Suppressor macrophage treated with lipopolysaccharide for 4 hours (primary cell): ENCODE data around the gene CPSF3.
"Not testable (repeated sequence)": the region's sequence is repeated elsewhere in the genome, so short reads cannot be mapped to it uniquely, and the experiment has no call there.

Source experiments
- DNase-seq: peaks from one replicate; pipeline ENCODE4 v3.0.0-alpha.2; 2020

The CPSF3 gene

DNA sequence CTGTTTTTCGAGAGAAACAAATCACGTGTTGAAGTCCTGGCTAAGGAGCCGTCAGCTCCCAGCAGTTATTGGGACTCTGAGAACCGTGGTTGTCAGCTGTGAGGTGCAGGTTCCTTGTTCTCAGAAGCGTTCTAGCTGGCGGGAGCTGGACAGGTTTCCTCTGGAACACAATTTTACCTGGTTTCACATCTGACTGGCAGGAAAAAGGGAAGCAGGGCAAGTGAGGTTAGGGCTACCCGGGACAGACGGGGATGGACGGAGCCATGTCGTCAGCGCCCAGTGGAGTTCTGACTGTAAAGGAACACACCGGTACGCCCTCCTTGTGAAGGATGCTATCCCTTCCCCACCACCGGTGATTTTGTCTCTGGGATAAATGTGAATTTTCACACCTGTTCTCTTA is 26.3 kb upstream of the CPSF3 start:
- no peak for DNase-seq

- not testable (repeated sequence) for DNase-seq
These were observed 25.2 kb upstream of the CPSF3 start for GRCh38 chr2:9398251-9398650.

DNA sequence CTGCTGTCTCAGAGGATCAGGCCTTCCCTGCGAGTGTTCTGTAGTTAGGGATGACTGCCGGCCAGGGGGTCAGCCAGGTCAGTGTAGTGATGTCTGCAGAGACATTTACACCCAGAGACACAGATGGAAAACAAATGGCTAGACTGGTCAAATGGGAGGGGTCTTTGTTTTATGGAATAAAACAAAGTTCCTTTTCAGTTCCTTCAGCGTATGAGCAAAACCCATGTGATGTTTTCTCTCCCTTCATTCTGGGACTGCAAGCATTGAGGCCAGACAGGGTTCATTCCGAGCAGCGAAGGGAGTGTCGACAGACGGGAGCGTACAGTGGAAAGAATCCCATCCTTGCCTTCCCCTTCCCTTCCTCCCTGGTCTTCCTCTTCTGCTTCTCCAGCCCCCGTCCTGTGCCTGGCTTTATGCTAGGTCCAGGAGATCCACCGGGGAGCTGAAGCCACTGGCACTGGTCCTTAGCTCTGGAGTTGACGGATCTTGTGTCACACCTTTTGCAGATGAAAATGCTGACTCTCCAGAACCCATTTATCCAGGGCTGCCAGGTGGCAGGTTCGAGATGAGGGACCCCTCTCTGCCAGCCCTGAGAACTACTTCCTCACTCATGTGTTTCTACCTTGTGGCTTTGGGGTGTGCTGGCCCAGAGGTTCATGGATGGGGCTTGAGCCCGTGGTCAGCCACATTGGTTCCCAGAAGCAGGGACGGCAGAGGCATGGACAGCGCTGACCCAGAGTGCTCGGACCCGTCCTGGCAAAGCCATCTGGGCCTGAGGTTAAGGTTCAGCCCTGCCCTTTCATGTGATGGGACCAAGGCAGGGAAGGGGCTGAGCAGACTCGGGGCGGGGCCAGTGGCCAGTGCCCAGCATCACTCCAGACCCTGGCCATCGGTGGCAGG is 24.3 kb upstream of the CPSF3 start:
- no peak for DNase-seq

DNA sequence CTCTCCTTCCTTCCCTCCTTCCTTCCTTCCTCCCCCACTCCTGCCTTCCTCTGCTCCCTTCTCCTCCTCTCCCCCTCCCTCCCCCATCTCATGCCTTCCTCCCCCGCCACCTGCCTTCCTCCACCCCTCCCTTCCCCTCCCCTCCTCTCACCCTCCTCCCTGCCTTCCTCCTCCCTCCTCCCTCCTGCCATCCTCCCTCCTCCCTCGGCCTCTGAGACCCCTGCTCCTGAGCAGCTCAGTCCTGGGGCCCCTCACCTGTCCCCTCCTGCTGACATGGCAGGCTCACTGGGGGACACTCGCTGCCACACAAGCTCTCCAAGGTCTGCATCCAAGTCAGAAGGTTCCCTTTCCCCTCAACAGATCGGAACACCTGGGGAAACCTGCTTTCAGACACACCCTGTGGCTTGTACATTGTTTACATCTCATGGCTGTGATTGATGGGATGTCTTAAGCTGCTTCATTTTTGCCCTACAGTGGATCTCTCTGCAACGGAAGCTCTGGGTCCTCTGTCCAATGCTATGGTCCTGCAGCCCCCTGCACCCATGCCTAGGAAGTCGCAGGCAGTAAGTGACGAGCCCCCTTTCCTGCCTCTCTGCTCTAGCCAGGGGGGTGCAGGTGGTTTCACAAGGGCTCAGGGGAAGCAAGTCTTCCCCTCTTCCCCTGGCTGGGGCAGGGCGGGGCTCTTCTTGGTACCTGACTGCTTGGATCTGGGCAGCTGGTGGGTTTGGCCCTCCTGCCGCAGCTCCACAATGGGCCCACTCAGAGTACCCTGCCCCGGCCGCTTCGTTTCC is 23.0 kb upstream of the CPSF3 start:
- DNase-seq = no peak

- no peak for DNase-seq
These were observed 22.4 kb upstream of the CPSF3 start for GRCh38 chr2:9401059-9401547.

- DNase-seq = no peak
These were observed 21.6 kb upstream of the CPSF3 start for GRCh38 chr2:9401646-9402371.

DNA sequence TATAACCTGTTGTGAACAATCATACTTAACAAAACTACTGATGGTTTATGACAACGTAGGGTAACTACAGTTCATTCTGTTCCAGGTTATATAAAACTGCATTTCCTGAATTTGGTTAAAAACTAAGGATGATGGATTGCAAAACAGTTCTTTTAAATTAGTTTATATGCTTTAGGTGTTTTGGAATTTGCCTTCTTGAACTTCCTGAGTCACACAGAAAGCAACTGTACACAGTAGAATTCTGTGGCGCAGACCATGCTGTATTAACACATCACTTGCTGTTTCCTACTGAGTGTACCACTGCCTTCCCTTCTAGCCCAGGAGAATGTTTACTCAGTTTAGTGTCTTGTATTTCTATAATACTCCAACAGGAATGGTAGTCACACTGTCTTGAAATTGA is 19.5 kb upstream of the CPSF3 start:
- DNase-seq = no peak

GRCh38 chr2:9404451-9404850 is 19.0 kb upstream of the CPSF3 start:
- no peak for DNase-seq

- DNase-seq = no peak
These were observed 17.8 kb upstream of the CPSF3 start for GRCh38 chr2:9405636-9406035.

- no peak for DNase-seq
These were observed 16.7 kb upstream of the CPSF3 start for GRCh38 chr2:9406529-9407362.

DNA sequence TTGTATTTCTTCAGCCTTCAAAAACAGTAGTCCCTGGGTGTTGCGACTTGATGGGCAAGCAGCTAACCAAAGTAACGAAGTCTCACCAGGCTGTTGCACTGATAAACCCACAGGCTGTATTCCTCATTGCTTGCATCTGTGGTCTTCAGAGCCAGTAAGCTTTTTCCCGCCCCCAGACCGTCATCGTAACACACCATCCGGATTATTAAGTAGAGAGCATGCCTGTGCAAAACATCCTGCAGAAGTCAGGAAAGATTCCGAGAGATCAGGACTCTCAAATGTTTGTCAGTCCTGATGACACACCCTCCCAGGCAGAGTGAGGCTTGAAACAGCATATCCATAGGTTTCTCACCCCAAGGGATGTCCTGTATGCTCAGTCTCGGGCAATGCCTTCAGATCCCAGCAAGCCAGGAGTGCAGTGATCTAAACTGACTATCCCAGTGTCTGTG is 16.1 kb upstream of the CPSF3 start:
- DNase-seq = no peak

DNA sequence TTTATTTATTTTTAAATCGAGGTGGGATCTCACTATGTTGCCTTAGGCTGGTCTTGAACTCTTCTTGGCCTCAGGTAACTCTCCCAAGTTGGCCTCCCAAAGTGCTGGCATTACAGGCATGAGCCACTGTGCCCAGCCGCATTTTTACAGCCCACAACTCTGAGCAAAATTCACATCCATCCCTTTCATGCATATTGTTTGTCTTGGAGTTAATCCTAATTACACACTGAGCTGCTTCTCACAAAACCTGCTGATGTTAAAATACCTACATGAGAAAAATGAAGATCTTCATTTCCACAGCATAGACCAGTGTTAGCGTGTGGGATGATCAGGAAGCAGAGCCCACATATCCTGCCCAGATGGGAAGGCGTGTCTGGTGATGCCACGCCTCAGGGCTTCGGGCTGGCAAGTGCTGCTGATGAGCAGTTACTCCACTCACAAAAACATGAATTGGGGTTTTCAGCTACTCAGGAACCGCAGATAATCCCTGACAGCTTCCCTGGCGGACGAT is 14.8 kb upstream of the CPSF3 start:
- no peak for DNase-seq

GRCh38 chr2:9410108-9410507 is 13.3 kb upstream of the CPSF3 start:
- DNase-seq = no peak

- DNase-seq = no peak
These were observed 10.7 kb upstream of the CPSF3 start for GRCh38 chr2:9412781-9413180.

DNA sequence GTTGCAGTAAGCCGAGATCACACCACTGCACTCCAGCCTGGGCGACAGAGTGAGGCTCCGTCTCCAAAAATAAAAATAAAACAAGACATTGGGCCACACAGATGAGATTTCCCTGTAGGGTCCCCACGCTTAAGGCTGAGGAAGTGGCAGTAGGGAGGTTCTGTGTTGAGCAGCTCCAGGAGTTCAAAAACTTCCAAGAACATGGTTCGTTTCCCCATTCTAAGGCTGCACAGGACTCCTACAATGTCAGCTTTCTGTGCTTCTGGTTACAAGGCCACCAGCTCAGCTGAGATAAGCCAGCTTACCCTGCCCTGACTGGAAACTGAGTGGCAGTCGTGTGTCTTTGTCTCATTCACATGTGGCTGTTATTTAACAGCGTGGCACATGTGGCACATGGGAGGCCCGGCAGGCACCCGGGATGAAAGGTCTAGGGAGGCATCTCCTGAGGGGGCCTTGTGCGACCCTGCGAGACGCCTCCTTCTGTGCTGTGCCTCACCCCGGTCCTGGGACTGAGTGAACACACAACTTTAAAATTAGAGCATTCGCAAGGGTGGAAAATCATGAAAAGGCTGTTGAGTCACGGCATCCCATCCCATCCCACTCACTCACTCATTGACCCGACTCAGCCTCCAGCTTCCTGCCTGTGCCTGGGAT is 7.8 kb upstream of the CPSF3 start:
- peak; percentile 56 for DNase-seq

DNA sequence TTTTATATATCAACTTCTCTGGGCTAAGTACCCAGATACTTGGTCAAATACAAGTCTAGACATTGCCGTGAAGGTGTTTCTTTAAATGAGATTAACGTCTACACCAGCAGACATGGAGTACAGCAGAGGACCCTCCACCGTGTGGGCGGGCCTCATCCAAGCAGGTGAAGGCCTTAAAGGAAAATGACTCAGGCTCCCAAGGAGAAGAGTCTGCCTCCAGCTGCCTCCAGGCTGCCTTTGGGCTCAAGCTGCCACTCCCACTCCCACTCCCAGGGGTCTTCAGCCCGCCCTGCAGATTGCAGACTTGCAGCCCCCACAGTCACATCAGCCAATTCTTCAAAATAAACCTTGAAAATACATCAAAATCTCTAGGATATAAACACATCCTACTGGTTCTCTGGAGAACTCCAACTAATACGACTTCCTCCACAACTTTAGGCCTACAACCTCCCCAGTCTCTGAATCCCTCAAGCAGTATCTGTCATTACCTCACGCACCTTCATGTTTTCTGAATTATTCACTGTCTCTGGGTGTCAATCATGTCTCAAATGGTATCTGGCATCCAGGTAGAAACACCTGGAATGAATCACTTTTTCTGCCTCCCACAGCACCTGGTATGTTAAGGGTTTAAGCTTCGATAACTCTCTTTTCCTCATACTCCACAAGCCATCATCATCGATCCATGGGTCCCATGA is 7.0 kb upstream of the CPSF3 start:
- DNase-seq = no peak

- no peak for DNase-seq
These were observed 6.5 kb upstream of the CPSF3 start for GRCh38 chr2:9416962-9417316.

DNA sequence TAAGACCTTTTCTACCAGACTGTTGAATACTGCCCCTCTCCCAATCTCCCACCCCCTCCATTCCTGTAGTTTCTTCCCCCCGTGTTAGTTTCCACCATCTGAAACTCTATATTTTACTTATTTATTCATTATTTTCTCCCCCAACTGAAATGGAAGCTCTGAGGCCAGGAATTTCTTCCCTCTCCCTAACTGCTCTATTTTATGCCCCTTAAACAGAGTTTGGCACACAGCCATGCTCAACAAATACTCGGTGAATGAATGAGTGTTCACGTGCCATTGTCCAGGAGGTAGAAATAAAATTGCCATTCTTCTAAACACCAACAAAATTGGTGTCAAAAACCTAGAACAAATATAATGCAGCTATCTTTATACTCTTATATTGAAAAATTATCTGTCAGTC is 5.7 kb upstream of the CPSF3 start:
- DNase-seq = no peak

DNA sequence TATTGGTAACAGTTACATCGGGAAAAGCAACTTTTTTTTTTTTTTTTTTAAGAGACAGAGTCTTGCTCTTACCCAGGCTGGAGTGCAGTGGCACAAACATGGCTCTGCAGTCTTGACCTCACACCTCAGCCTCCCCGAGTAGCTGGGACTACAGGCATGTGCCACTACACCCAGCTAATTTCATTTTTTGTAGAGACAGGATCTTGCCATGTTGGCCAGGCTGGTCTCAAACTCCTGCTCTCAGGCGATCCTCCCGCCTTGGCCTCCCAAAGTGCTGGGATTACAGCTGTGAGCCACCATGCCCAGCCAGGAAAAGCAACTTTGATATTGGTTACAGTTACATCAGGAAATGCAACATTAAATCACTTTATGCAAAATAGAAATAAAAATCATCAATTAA is 4.7 kb upstream of the CPSF3 start:
- DNase-seq = no peak

DNA sequence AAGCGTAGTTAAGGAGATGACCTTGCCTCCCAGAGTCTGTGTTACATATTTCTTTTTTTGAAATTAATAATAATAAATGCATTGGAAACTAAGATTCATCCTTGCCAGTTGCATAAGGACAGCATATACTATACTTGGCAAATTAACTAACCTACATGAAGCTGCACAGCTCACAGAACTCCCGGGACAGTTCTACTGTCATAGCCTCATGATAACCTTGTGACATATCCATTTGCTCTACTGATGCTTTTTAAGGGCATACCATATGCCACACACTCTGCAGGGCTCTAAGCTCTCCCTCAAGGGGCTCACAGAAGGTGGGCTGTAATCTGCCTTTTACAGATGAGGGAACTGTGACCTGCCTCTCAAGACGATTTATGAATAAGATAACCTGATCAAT is 3.9 kb upstream of the CPSF3 start:
- DNase-seq = peak; percentile 49

- no peak for DNase-seq
These were observed 3.0 kb upstream of the CPSF3 start for GRCh38 chr2:9420495-9420894.
